Cardiac muscle cell (in vitro differentiated cells and primary cell): ENCODE measurements around the gene XPNPEP2. TPM values are rescaled to one million over a fixed set of nuclear protein-coding genes. Genes with fewer than 3 reads are reported as not detected.

ENCODE experiments used
- DNase-seq, 2 donors: peaks; one replicate each; pipeline versions ENCODE4 v3.0.0 to v3.0.0-alpha.2; 2010 to 2017; ENCODE audit warnings: low read depth in 1 of 2, low spot score in 1 of 2
- H3K27ac ChIP-seq: fragments of 200-600 bp; sonication (generic); 2 replicates; pipeline ENCODE4 v1.5.1; 2016
- H3K27me3 ChIP-seq: fragments of 200-600 bp; sonication (generic); 2 replicates; pipeline ENCODE4 v1.6.0; 2016; ENCODE audit warnings: control low read depth
- H3K36me3 ChIP-seq: fragments of 200-600 bp; sonication (generic); 2 replicates; pipeline ENCODE4 v1.5.1; 2016; ENCODE audit warnings: control low read depth
- H3K4me1 ChIP-seq: fragments of 200-600 bp; sonication (generic); 2 replicates; pipeline ENCODE4 v1.8.1; 2017; ENCODE audit warnings: low read depth, mild to moderate bottlenecking, mixed run types
- H3K4me3 ChIP-seq: fragments of 200-600 bp; sonication (generic); 2 replicates; pipeline ENCODE4 v1.5.1; 2016; ENCODE audit warnings: mild to moderate bottlenecking
- H3K9me3 ChIP-seq: fragments of 200-600 bp; sonication (generic); 2 replicates; pipeline ENCODE4 v1.5.1; 2017; ENCODE audit warnings: low read depth, mild to moderate bottlenecking, control low read depth
- polyA plus RNA-seq: library from polyadenylated mRNA; unstranded; fragments of >200 nt; fragmentation: Nextera tagmentation; extraction: Ambion mirVana; gene quantifications from 2 replicates; pipeline ENCODE4 v1.2.1, GENCODE V29; 2016
- total RNA-seq: library from RNA; depleted of rRNA; stranded (reverse); fragments of >200 nt; gene quantifications from 2 replicates; pipeline ENCODE4 v1.2.3, GENCODE V29; 2016
- TF ChIP-seq, protein P1 (sequence below): IDR thresholded peaks from 2 replicates; pipeline ENCODE4 v1.5.1; 2012; ENCODE audit warnings: low read depth, mild to moderate bottlenecking, low read length

XPNPEP2 gene
- total and polyA plus RNA-seq, 2 experiments from 2014 or later: not detected

DNA sequence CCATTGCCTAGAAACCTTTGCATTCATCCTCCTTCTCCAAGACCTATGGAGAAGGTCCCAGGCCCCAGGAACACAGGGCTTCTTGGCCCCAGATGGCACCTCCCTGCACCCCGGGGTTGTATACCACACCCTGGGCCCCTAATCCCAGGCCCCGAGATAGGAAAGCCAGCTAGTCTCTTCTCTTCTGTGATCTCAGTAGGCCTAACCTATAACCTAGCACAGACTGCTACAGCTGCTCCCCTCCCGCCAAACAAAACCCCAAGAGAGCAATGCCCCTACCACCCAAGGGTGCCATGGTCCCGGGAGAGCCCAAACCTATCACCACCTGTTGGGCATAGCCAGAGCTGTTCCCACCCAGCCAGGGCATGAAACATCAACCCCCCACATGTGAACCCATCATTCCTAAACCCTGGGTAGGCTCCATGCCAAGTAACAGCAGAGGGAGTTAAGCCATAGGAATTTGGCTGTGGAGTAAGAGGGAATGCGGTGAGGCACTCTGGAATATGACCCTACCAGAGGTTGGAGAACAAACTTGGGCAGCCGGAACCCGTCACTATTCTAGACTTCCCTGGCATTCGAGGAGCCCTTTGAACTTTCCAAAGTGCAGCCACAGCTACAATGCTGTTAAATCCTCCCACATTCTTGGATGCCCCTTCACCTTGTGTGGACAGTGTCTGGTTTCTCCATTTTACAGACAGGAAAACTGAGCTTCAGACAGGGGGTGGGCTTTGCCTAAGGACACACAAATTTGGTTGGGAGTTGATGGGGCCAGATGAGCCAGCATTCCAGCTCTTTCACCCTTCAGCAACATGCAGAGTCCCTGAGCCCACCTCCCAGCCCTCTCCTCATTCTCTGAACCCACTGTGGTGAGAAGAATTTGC lies 30.0 kb downstream of the XPNPEP2 start:
- H3K27ac ChIP-seq: no peak overlapping the region
- H3K36me3 ChIP-seq: no peaks in the 10 kb centered on the region
- H3K4me1 ChIP-seq: no peaks in the 10 kb centered on the region
- TF ChIP-seq, protein P1, sequence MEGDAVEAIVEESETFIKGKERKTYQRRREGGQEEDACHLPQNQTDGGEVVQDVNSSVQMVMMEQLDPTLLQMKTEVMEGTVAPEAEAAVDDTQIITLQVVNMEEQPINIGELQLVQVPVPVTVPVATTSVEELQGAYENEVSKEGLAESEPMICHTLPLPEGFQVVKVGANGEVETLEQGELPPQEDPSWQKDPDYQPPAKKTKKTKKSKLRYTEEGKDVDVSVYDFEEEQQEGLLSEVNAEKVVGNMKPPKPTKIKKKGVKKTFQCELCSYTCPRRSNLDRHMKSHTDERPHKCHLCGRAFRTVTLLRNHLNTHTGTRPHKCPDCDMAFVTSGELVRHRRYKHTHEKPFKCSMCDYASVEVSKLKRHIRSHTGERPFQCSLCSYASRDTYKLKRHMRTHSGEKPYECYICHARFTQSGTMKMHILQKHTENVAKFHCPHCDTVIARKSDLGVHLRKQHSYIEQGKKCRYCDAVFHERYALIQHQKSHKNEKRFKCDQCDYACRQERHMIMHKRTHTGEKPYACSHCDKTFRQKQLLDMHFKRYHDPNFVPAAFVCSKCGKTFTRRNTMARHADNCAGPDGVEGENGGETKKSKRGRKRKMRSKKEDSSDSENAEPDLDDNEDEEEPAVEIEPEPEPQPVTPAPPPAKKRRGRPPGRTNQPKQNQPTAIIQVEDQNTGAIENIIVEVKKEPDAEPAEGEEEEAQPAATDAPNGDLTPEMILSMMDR: no peak
- H3K9me3 ChIP-seq: no peaks in the 10 kb centered on the region
- no peak overlapping the region for H3K4me3 ChIP-seq
- DNase-seq: peak in 1 of 2 donors; percentile 75
- no peaks in the 10 kb centered on the region for H3K27me3 ChIP-seq

DNA sequence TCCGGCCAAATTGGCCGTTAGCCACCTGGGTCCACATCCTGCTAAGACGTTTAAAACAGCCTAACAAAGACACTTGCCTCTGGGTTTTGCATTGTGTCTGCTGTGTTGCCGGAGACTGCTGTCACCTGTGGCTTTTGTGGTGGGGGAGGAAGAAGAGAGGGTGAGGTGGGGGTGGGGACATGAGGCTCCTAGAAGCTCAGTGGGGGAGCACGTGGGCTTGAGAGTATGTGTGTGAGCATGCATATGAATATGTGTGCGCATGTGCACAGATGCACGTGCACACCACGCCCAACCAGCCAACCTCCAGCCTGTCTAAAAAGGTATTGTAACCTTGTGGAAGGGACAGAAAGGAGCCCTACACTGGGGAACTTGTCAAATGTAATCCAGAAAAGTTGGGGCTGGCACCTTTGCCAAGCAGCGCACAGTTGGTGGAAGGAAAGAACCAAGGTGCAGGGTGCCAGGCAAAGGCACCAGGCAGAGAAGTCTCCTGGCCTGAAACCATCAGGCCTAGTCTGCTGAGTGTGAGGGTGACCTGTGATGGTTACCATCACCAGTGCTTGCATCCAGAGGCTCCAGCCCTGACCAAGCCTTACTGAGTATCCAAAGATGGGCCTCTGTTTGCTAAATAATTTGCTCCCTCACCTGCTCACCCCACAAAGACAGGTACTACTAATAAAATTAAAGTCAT lies 30.8 kb downstream of the XPNPEP2 start:
- H3K4me1 ChIP-seq: no peaks in the 10 kb centered on the region
- no peak overlapping the region for H3K27ac ChIP-seq
- no peaks in the 10 kb centered on the region for H3K9me3 ChIP-seq
- no peaks in the 10 kb centered on the region for H3K36me3 ChIP-seq
- DNase-seq: no peak
- no peak overlapping the region for H3K4me3 ChIP-seq
- TF ChIP-seq, protein P1: no peak
- no peaks in the 10 kb centered on the region for H3K27me3 ChIP-seq

DNA sequence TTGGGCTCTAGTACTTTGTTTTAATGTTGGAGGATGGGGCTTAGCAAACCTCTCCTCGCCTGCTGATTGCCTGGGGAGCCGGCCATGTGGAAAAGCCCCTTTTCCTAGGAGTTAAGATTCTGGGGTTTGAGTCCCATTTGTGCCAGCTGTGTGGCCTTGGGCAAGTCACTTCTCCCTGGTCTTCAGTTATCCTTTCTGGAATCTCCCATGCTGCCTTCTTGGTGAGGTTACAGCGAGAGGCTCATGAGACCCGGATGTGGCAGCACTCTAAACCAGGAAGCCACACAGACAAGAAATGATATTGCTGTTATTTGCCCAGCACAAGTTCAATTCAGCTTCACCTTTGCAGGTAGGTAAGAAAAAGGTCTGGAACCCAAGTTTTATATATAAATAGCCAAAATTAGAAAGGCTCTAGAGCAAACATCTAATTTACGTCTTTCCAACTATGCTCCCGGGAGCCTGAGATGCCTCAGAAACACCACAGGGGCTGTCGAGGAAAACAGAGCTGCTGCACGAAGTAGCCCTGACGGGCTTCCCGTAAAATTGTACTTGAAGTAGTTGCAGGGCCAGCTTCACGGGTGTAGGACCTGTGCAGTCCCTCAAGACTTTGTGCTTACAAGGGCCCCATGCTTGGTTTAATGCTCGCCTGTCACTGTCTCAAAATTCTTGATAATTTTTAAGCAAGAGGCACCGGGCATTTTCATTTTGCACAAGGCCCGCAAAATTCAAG lies 32.7 kb downstream of the XPNPEP2 start:
- Histone ChIP-seq H3K4me3 (no peak overlapping the region), H3K9me3 (no peaks in the 10 kb centered on the region), H3K27ac (no peak overlapping the region), H3K4me1 (no peaks in the 10 kb centered on the region), H3K36me3 (no peaks in the 10 kb centered on the region), H3K27me3 (no peaks in the 10 kb centered on the region)
- no peak for DNase-seq
- TF ChIP-seq, protein P1: no peak

DNA sequence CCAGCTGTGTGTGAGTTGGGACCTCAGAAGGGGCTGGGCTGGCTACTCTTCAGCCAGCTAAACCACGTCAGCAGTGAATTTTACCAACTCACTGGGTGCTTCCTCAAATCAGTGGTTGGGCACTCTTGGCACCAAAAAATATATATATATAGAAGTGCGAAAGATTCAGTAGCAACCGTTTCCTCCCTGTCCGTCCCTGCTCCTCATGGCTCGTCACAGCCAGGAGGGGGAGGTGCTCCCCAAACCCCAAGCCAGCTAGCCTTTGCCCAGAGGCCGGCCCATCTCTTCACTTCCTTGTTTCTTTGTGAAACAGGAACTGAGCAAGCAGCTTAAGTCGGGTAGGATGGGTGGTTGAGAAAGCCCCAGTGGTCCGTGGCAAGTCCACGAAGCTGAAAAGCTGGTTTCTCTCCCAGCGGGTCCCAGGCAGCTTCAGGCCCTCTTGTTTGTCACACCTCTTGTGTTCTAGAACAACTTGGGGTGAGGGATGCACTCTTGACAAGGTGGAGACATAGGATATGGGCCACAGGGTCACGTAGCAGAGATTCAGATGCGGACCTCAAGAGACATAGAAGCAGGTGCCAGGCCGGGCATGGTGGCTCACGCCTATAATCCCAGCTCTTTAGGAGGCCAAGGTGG lies 34.1 kb downstream of the XPNPEP2 start:
- no peaks in the 10 kb centered on the region for H3K4me1 ChIP-seq
- no peaks in the 10 kb centered on the region for H3K9me3 ChIP-seq
- H3K36me3 ChIP-seq: no peaks in the 10 kb centered on the region
- DNase-seq: no peak
- TF ChIP-seq, protein P1: no peak
- H3K27me3 ChIP-seq: no peaks in the 10 kb centered on the region
- H3K27ac ChIP-seq: no peak overlapping the region
- no peak overlapping the region for H3K4me3 ChIP-seq
